HEK293 (cell line): ENCODE measurements around the gene PSTPIP1.
A peak's percentile ranks its signal among the peaks of the same experiment; 100 is the strongest.

Experiments
- CTCF ChIA-PET: fragments of 350-600 bp; formaldehyde crosslinking; extraction: SDS; loops from one replicate; lab custom pipeline; 2021; ENCODE audit warnings: antibody characterized with exemption; lab: Yijun Ruan, JAX
- POLR2A ChIA-PET: fragments of 300-600 bp; formaldehyde crosslinking; extraction: SDS; loops from one replicate; lab custom pipeline; 2020; ENCODE audit warnings: antibody characterized with exemption, inconsistent platforms; lab: Yijun Ruan, JAX
- H3K27ac ChIP-seq: fragments of 200-500 bp; sonication (Bioruptor generic); 2 replicates; pipeline ENCODE4 v1.5.1; 2014; ENCODE audit warnings: low read depth, low read length, control low read depth, inconsistent platforms; ENCODE audit errors: extremely low read depth
- H3K36me3 ChIP-seq, 2 experiments: fragments of 200-500 bp in 1 of 2; sonication (Bioruptor generic) in 1 of 2; 1 replicate in 1 of 2; 2 replicates in 1 of 2; pipeline ENCODE4 v1.5.1; 2014 to 2017; ENCODE audit warnings: inconsistent platforms in 2 of 2, low read length in 2 of 2; ENCODE audit not compliant: control insufficient read depth in 2 of 2, insufficient read depth in 1 of 2
- H3K4me1 ChIP-seq: fragments of 200-500 bp; sonication (Bioruptor generic); 2 replicates; pipeline ENCODE4 v1.5.1; 2014; ENCODE audit warnings: mild to moderate bottlenecking, low read length, inconsistent platforms; ENCODE audit not compliant: control insufficient read depth, insufficient read depth
- H3K4me3 ChIP-seq: 2 replicates; pipeline ENCODE4 v1.5.1; 2011; ENCODE audit warnings: low read depth, mild to moderate bottlenecking, control low read depth, low read length, moderate library complexity
- H3K9me3 ChIP-seq: fragments of 200-500 bp; sonication (Bioruptor generic); 2 replicates; pipeline ENCODE4 v1.5.1; 2014; ENCODE audit warnings: low read depth, low read length, inconsistent platforms; ENCODE audit not compliant: control insufficient read depth, insufficient read depth
- HOXD13 ChIP-seq: sonication (generic); formaldehyde crosslinking; IDR thresholded peaks from 2 replicates; pipeline ENCODE4 v1.8.0; 2022; ENCODE audit warnings: missing genetic modification reagents, borderline replicate concordance
- KLF7 ChIP-seq: fragments of 450-650 bp; formaldehyde crosslinking; IDR thresholded peaks from 2 replicates; pipeline ENCODE4 v1.5.1; 2016; ENCODE audit warnings: missing biosample characterization, missing genetic modification characterization, borderline replicate concordance
- OVOL3 ChIP-seq: fragments of 450-650 bp; formaldehyde crosslinking; IDR thresholded peaks from 2 replicates; pipeline ENCODE4 v1.5.1; 2016; ENCODE audit warnings: missing biosample characterization, missing genetic modification characterization
- PRDM10 ChIP-seq: fragments of 450-650 bp; formaldehyde crosslinking; IDR thresholded peaks from 2 replicates; pipeline ENCODE4 v1.5.1; 2016; ENCODE audit warnings: missing biosample characterization, missing genetic modification characterization
- SALL2 ChIP-seq: fragments of 450-650 bp; formaldehyde crosslinking; IDR thresholded peaks from 2 replicates; pipeline ENCODE4 v1.5.0; 2017; ENCODE audit warnings: missing biosample characterization, mild to moderate bottlenecking, missing genetic modification characterization, borderline replicate concordance
- ZBTB17 ChIP-seq: fragments of 450-650 bp; formaldehyde crosslinking; IDR thresholded peaks from 2 replicates; pipeline ENCODE4 v1.5.1; 2016; ENCODE audit warnings: missing biosample characterization, missing genetic modification characterization
- ZBTB26 ChIP-seq: fragments of 450-650 bp; formaldehyde crosslinking; optimal IDR thresholded peaks from 2 replicates; pipeline ENCODE3; 2016; ENCODE audit warnings: missing biosample characterization, mild to moderate bottlenecking, missing genetic modification characterization
- ZNF335 ChIP-seq: fragments of 450-650 bp; formaldehyde crosslinking; conservative IDR thresholded peaks from 2 replicates; pipeline ENCODE4 v1.5.1; 2016; ENCODE audit warnings: missing biosample characterization, missing genetic modification characterization
- ZNF341 ChIP-seq: fragments of 450-650 bp; formaldehyde crosslinking; IDR thresholded peaks from 2 replicates; pipeline ENCODE4; 2016; ENCODE audit warnings: low read depth, missing biosample characterization, missing genetic modification characterization
- ZNF362 ChIP-seq: fragments of 450-650 bp; formaldehyde crosslinking; IDR thresholded peaks from 2 replicates; pipeline ENCODE4 v1.5.1; 2016; ENCODE audit warnings: missing biosample characterization, missing genetic modification characterization
- ZNF521 ChIP-seq: fragments of 450-650 bp; formaldehyde crosslinking; IDR thresholded peaks from 2 replicates; pipeline ENCODE4 v1.5.1; 2017; ENCODE audit warnings: missing biosample characterization, mild to moderate bottlenecking, missing genetic modification characterization
- ZNF529 ChIP-seq: fragments of 450-650 bp; formaldehyde crosslinking; IDR thresholded peaks from 2 replicates; pipeline ENCODE4 v1.5.1; 2017; ENCODE audit warnings: missing genetic modification characterization, missing biosample characterization; ENCODE audit not compliant: insufficient replicate concordance
- ZNF610 ChIP-seq: fragments of 450-650 bp; formaldehyde crosslinking; IDR thresholded peaks from 2 replicates; pipeline ENCODE4 v1.5.1; 2016; ENCODE audit warnings: missing biosample characterization, missing genetic modification characterization, borderline replicate concordance
- ZNF621 ChIP-seq: fragments of 450-650 bp; formaldehyde crosslinking; IDR thresholded peaks from 2 replicates; pipeline ENCODE4 v1.5.1; 2017; ENCODE audit warnings: missing biosample characterization, missing genetic modification characterization
- ZNF664 ChIP-seq: fragments of 450-650 bp; formaldehyde crosslinking; IDR thresholded peaks from 2 replicates; pipeline ENCODE4 v1.5.1; 2016; ENCODE audit warnings: missing biosample characterization, missing genetic modification characterization
- ZNF785 ChIP-seq: fragments of 450-650 bp; formaldehyde crosslinking; IDR thresholded peaks from 2 replicates; pipeline ENCODE4 v1.5.1; 2016; ENCODE audit warnings: missing biosample characterization, missing genetic modification characterization
- ZNF843 ChIP-seq: fragments of 450-650 bp; formaldehyde crosslinking; IDR thresholded peaks from 2 replicates; pipeline ENCODE4 v1.5.1; 2016; ENCODE audit warnings: missing biosample characterization, missing genetic modification characterization
- ZXDB ChIP-seq: fragments of 450-650 bp; formaldehyde crosslinking; IDR thresholded peaks from 2 replicates; pipeline ENCODE4 v1.5.1; 2016; ENCODE audit warnings: missing biosample characterization, missing genetic modification characterization

PSTPIP1 gene

GRCh38 chr15:77071305-77072223 lies 76.6 kb downstream of the PSTPIP1 start (continued):
- no peak for TF ChIP-seq ZBTB26
- TF ChIP-seq OVOL3: no peak
- TF ChIP-seq HOXD13 (CRISPR knock-in tag): no peak
- TF ChIP-seq ZNF664 (tag by site-specific recombination): no peak
- no peak for TF ChIP-seq ZNF362
- TF ChIP-seq ZXDB (tag by site-specific recombination): no peak
- TF ChIP-seq ZNF521: no peak
- no peak for TF ChIP-seq ZNF341
- TF ChIP-seq ZBTB17 (tag by site-specific recombination): peak; percentile 67
- TF ChIP-seq ZNF335 (tag by site-specific recombination): peak; percentile 57
- TF ChIP-seq PRDM10 (tag by site-specific recombination): 0 out of 2 replicates have a peak, but pooled peaks have one; percentile 30
- TF ChIP-seq ZNF621 (tag by site-specific recombination): no peak
- no peak for TF ChIP-seq ZNF610
- no peak for TF ChIP-seq SALL2 (tag by site-specific recombination)
- no peak for TF ChIP-seq KLF7 (tag by site-specific recombination)
- no peak for TF ChIP-seq ZNF785
- TF ChIP-seq, all 188 proteins: peak for 4

GRCh38 chr15:77074350-77074749 lies 79.4 kb downstream of the PSTPIP1 start:
- CTCF ChIA-PET: no interaction called here
- H3K36me3 ChIP-seq: peaks cover 0 to 3% of the 10 kb centered on the region in 2 experiments; a peak in 1 of 3 replicates
- H3K27ac ChIP-seq: no peak overlapping the region
- no peak overlapping the region for H3K4me3 ChIP-seq
- H3K9me3 ChIP-seq: no peaks in the 10 kb centered on the region
- POLR2A ChIA-PET: no interaction called here
- no peak for TF ChIP-seq ZNF843
- TF ChIP-seq ZNF529: no peak
- TF ChIP-seq PRDM10 (tag by site-specific recombination): peak; percentile 93
- H3K4me1 ChIP-seq: no peaks in the 10 kb centered on the region
